Activated T-helper 1 cell treated with Interleukin-2 at 50 U/mL for 16 hours (primary cell): ENCODE results near the gene SUPT5H.
A peak's percentile ranks its signal among the peaks of the same experiment; 100 is the strongest.
"Not testable (repeated sequence)": the region's sequence is repeated elsewhere in the genome, so short reads cannot be mapped to it uniquely, and the experiment has no call there.

Experiments used
- DNase-seq: peaks from one replicate; pipeline ENCODE4 v3.0.0-alpha.2; 2020; ENCODE audit warnings: low read depth

SUPT5H gene

GRCh38 chr19:39465956-39466747, 20.8 kb downstream of the SUPT5H start:
- no peak for DNase-seq

GRCh38 chr19:39467941-39468340, 22.6 kb downstream of the SUPT5H start:
- DNase-seq = no peak

- DNase-seq = no peak
Measured at GRCh38 chr19:39469036-39469435, 23.7 kb downstream of the SUPT5H start.

- no peak for DNase-seq
Measured at GRCh38 chr19:39469567-39469966, 24.2 kb downstream of the SUPT5H start.

- DNase-seq = no peak
Measured at GRCh38 chr19:39470724-39471339, 25.4 kb downstream of the SUPT5H start.

- no peak for DNase-seq
Measured at GRCh38 chr19:39471756-39472536, 26.6 kb downstream of the SUPT5H start.

GRCh38 chr19:39472746-39473442, 27.5 kb downstream of the SUPT5H start:
- DNase-seq = no peak

- DNase-seq = no peak
Measured at GRCh38 chr19:39473443-39473960, 28.1 kb downstream of the SUPT5H start.

- DNase-seq = peak; percentile 53
Measured at GRCh38 chr19:39474139-39474620, 28.8 kb downstream of the SUPT5H start.

GRCh38 chr19:39475748-39476147, 30.4 kb downstream of the SUPT5H start:
- DNase-seq = no peak

- DNase-seq = not testable (repeated sequence)
Measured at GRCh38 chr19:39479319-39479801, 34.0 kb downstream of the SUPT5H start.

GRCh38 chr19:39479916-39480315, 34.5 kb downstream of the SUPT5H start:
- DNase-seq = no peak

GRCh38 chr19:39480337-39481228, 35.2 kb downstream of the SUPT5H start, which contains the start of gene TIMM50:
TIMM50 (plus strand) TSS chr19:39480838; CDS start chr19:39480854, 16 bp downstream.
- peak; percentile 95 for DNase-seq

GRCh38 chr19:39481229-39481545, 35.8 kb downstream of the SUPT5H start:
- no peak for DNase-seq

GRCh38 chr19:39481676-39482075, 36.3 kb downstream of the SUPT5H start:
- DNase-seq = no peak

GRCh38 chr19:39483141-39483540, 37.8 kb downstream of the SUPT5H start:
- no peak for DNase-seq

- no peak for DNase-seq
Measured at GRCh38 chr19:39489756-39490155, 44.4 kb downstream of the SUPT5H start.

GRCh38 chr19:39492225-39492624, 46.8 kb downstream of the SUPT5H start:
- no peak for DNase-seq

- DNase-seq = no peak
Measured at GRCh38 chr19:39492788-39493187, 47.4 kb downstream of the SUPT5H start.

- no peak for DNase-seq
Measured at GRCh38 chr19:39494661-39495060, 49.3 kb downstream of the SUPT5H start.

- DNase-seq = no peak
Measured at GRCh38 chr19:39496063-39496462, 50.7 kb downstream of the SUPT5H start.
